GM19023 (cell line): ENCODE measurements around the gene TRMT11.
"Not testable (repeated sequence)": the region's sequence is repeated elsewhere in the genome, so short reads cannot be mapped to it uniquely, and the experiment has no call there.

ENCODE experiments used
- ATAC-seq: cut with Tn5 transposase; IDR thresholded peaks from one replicate; pipeline ENCODE4 v1.9.1; 2021; ENCODE audit warnings: mild to moderate bottlenecking, moderate library complexity; ENCODE audit not compliant: unreplicated experiment

TRMT11 gene

DNA sequence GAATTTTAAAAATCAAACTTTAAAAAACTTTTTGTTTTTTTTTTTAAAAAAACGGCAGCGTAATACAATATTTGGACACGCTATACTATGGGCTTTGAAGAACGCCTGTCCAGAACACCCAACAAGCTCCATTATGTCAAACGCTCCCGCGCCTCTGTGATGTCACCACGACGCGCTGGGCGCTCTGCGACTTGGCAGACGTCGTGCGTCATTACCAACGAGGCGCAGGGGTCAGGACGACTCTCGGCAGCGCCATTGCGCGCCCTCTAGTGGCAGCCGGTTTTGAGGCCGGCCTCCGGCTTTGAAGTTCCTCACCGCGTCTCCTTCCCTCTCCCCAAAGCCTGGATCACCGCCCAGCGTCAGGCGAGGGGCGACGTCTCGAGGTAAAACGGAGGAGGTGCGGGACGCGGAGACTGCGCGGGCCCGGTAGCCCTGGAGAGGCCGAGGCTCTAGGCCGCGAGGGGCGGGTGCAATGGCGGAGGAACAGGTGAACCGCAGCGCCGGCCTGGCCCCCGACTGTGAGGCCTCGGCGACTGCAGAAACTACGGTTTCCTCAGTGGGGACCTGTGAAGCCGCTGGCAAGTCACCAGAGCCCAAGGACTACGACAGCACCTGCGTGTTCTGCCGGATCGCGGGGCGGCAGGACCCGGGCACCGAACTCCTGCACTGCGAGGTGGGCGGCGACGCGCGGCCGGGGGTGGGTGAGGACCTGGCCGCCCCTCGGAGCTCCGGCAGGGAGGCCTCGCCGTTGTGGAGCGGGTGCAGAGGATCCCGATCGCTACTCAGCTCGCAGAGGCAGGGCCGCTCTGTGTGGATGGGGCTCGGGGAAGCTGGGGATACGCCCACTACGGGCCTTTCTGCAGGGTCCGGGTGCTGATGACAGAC lies 29.6 kb upstream of the TRMT11 start, which contains the start of gene HINT3:
TSS of gene HINT3 (plus strand) at position 265 of the 885 bp plus-strand sequence. CDS start at position 473, 208 bp downstream.
- ATAC-seq, result peak; percentile 93

DNA sequence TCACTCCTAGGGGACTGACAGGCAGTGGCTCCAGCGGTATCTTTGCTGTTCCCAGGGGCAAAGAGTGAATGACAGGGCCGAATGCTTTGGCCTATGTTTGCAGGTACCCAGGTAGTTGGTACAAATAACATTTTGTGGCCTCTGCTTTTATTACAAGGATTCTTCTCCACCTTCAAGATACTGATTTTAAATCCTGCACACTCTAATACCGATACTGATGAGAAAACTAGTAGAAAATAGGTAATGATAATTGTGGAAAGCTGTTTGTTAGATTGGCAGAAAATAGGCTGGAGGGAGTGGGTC lies 29.0 kb upstream of the TRMT11 start:
- ATAC-seq, result no peak

DNA sequence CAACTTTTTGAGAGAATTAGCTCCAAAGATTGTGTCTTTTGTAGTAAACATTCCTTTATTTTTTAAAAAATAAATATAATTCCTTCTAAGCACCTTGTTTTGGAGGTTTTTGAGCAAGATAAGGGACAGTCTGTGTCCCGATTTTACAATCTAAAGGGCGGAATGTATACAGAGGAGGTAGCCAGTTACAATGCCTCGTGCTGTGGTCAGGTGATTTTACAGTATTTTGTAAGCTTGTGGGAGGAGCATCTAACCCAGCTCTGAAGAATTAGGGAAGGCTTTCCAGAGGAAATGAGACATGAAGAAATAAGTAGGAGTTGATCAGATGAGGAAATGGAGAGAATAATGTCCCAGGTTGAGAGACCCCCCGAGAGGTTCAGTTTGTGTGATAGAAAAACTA lies 28.5 kb upstream of the TRMT11 start:
- ATAC-seq, result no peak

DNA sequence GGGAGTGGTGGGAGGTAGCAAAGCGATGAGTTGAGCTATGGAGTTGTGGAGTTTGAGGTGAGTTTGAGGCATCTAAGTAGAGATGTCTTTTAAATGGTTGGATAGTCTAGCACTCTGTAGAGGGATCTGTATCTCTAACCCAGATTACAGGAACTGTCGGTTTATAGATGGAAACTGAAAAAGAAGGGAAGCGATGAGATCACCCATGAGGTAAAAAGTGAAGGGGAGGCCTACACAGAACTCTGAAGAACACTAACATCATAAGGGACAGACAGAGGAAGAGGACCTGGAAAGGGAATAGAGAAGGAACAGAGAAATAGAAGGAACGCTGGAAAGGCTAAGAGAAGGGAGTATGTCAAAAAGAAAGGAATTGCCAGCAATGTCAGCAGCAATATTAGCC lies 27.3 kb upstream of the TRMT11 start:
- no peak for ATAC-seq

DNA sequence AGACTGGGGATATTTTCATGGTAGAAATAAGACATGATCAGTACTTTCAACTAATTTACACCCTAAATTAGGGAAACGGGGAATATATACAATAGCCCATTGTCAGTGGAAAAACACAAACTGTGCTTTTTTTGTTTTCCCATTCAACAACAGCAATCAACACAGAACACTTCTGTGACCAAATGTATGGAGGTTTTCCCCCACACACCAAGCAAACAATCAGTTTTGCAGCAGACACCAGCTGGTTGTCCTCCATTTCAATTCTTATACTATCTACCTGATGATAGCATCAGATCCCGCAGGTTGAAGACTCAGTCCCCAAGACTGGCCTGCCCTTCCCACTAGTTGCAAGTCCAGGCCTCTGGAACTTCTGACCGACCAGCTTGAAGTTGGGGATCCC lies 25.2 kb upstream of the TRMT11 start:
- ATAC-seq, result no peak

DNA sequence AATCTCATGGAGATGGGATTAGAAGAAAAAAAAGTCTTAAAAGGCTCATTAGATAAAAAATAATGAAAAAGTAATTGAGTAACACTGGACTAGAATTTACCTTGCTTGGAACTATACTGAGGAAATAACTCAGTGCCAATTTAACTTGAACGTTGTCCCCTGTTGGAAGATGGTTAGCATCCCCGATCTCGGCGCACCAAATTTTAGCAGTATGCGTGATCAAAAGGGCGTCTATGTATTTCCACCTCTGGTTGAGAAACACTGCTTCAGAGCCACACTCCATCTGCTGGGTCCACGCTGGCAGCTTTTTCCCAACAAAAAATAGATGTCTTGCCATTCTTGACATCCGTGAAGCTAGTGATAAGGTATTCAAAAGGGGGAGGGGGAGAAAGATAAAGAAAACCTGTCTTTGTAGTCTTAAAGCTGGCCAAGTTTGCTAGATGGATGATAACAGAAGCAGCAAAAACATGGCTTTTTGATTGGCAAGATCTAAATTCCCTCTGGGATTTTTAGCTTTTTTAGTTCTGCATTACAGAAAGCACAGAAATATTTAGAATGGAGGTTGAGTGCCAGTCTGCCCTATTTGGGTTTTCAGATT lies 23.3 kb upstream of the TRMT11 start:
- ATAC-seq, result no peak

DNA sequence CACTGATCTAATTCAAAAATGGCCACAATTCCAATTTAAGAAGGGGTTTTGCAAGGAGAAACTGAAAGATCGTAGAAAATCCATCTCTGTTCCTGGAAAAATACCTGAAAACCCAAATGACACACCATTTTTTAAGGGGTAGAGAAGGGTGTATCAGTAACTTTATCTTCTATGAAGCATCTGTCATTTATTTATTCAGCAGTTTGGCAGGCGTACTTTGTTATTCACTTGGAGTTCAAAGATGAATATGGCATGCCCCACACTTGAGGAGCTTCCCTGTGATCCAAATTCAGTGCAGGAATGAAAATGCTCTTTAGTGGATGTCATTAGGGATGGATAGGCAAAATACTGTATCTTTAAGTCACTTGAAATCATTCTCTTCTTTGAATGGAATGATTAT lies 22.5 kb upstream of the TRMT11 start:
- no peak for ATAC-seq

DNA sequence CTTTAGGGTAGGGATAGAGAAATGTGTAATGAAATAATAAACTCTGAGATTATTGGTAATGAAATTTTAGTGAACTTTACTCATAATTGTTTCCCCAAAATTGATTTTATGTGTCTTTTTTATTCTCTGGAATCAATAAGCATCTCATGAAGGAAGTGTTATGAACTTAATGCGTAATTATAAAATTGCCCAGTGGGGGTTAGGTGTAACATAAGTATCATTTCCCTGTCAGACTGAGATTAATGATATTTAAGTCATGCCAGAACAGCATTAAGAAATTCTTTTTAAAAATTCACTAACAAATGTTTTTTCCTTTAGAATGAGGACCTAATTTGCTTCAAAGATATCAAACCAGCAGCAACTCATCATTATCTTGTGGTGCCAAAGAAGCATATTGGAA lies 19.8 kb upstream of the TRMT11 start:
- ATAC-seq, result no peak

DNA sequence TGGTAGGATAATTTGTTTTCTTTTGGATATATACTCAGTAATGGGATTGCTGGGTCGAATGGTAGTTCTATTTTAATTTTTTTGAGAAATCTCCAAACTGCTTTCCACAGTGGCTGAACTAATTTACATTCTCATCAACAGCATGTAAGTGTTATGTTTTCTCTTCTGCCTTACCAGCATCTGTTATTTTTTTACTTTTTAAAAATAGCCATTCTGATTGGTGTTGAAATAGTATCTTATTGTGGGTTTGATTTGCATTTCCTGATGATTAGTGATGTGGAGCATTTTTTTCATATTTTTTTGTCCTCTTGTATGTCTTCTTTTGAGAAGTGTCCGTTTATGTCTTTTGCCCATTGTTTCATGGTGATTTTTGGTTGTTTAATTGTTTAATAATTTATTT lies 17.8 kb upstream of the TRMT11 start:
- no peak for ATAC-seq

DNA sequence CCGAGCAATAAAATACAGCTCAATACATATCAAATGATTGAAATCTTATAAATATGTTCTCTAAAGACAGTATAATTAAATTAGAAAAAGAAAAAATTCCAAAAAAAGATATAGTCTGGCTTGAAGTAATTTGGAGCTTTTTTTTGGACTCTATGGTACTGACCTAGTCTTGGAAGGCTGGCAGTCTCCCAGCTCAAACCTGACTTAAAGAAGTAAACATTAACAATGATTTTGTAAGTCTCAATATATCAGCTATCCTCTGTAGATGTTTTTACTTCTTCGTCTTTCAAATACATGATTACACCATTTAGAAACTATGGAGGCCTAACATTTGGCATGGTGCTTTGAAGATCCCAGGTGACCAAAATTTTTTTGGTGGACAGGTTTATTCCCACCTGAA lies 15.6 kb upstream of the TRMT11 start:
- no peak for ATAC-seq

DNA sequence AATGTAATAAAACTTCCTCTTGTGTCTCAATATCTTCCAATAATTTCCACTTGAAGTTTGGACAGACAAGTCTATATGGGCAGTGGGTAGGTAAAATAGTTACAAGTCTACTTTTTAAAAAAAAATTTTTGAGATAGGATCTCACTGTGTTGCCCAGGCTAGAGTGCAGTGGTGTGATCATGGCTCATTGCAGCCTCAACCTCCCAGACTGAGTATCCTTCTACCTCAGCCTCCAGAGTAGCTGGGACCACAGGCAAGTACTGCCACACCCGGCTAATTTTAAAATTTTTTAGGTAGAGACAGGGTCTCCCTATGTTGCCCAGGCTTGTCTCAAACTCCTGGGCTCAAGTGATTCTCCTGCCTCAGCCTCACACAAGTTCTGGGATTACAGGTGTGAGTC lies 13.9 kb upstream of the TRMT11 start:
- not testable (repeated sequence) for ATAC-seq

DNA sequence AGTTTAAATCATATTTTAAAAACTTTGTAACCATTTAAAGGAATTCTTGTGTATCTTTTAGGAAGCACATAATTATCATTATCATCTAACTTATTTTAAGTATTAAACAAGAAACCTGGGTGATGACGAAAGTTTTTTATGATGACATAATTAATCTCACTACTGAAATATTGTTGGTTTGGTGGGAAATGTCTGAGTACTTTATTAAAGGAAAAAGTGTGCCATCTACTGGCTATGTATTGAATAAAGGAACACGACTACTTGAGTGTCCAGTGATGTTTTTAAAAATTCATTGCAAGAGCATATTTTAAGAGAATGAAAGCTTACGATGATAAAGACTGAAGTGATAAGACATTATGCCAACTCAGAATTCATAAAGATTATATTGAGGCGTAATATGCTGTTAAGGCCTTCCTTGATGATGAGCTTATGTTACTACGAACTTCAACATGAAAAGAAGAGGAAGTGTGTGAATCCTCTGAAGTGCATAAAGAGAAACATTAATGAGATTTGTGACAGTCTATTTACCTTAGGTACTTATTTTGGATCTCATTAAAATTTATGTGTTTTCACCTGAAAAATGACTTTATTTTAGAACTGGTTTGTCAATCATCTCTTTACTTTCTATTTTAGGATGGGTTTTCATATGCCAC lies 12.0 kb upstream of the TRMT11 start:
- ATAC-seq, result peak; percentile 77

DNA sequence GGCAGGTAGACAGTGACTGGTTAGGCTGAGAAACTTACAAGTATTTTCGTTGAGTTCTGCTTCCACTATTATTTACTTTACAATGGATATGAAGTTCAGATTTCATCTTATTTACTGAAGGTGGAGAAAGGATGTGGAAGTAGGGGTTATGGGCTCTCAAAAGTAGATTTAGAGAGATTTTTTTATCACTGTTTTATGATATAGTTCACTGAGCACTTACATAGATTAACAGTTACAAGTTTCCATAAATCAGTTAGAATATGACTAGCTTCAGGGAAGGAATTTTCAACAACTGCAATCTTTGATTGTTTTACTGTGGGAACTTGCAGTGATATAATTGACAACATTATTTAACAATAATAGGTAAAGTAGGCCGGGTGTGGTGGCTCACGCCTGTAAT lies 7.2 kb upstream of the TRMT11 start:
- no peak for ATAC-seq

DNA sequence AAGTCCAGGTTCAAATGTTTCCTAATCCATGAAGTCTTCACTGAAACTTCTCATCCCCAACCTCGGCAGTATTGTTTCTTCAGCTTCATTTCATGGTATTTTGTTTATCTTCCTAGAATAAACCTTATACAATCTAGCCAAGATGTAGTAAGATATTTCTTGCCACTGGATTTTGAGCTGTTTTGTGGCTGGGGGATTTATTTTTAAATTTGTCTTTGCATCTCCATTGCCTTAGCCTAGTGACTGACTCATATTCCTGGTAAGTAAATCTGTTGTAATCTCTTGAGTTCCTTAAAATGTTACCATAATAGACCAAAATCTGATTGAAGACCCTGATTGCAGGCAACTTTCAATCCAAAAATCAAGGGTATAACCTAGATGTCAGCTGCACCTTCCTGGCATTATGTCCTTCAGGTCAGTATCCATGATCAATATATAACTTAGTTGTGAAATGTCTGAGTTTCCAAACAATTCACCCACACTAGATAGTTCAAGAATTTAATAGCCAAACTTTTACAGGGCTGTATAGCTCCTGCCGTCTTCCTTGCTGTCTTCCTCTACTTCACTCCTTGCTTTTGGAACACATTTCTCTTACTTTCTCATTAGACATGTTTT lies 4.7 kb upstream of the TRMT11 start:
- no peak for ATAC-seq

DNA sequence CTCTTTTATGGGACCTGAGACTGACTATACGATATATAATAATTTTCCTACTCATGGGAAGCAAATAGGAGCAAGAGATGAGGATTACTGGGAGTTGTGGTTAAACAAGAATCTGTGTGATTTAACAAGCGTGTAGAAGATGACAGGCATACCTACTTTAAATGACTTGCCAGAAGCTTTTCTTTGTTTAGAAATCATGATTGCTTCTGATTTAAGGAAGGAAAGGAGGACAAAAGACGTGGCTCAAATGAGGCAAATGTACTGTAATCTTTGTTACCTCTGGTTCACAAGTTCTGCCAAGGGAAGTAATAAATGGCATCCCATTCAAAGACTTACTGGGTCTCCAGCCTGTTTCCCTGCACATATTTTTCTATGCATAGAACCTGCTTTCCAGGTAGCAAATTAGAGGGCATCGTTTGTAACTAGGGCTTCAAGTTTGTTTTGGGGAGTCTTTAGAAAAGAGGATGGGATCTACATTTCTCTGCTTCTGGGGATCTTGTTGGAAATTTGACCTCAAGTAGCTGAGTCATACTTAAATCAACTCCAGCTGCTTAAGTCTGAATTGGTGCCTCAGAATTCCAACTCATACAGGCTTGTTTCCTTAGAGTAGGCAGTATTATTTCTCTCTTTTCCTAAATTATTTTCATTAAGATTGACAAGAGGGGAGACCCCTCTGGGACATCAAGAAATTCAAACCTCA lies 2.9 kb upstream of the TRMT11 start:
- no peak for ATAC-seq

DNA sequence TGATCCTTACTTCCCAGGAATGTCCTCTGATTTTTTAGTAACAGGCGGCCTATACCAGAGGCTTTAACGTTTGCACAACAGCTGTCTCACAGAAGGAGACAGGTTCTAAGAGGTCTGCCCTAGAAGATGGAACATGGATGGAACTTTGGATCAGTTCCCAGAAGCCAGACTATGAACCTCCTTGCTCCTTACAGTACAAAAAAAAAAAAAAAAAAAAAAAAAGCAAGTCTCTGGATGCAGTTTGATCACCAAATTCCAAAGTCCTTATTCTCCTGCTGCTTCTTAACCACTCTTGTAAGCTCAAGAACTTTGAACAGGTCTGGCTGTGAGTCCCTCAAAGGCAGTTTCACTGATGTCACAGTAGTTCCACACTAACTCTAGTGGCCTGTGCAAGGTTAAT lies 2.0 kb upstream of the TRMT11 start:
- no peak for ATAC-seq

DNA sequence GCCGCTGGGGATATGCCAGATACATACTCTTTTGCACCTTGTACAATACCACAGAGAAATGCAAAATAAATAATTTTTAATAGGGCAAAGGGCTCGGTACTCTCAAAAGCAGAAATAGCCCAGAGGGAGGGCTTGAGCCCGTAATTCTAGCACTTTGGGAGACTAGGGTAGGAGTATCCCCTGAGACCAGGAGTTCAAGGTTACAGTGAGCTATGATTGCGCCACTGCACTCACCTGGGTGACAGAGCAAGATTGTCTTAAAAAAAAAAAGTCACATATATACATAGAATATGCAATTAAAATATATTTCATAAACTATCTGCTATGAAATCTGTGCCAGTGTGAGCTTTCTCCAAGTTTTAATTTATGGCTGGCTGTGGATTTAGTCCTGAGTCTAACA lies 818 bp upstream of the TRMT11 start:
- no peak for ATAC-seq

DNA sequence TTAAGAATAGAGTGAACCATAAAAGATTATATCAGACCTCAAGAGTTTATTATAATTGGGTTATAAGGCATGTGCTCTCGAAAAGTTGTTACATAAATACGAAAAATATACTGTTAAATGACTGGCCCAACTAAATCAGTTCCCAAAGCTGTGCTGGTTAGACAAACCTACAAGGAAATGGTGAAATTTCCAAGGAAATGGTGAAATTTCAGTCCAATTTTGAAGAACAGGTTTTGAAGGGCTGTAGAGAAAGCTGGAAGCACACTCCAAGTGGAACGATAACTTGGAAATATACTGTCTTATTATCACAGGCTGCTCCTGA lies 400 bp upstream of the TRMT11 start:
- no peak for ATAC-seq

DNA sequence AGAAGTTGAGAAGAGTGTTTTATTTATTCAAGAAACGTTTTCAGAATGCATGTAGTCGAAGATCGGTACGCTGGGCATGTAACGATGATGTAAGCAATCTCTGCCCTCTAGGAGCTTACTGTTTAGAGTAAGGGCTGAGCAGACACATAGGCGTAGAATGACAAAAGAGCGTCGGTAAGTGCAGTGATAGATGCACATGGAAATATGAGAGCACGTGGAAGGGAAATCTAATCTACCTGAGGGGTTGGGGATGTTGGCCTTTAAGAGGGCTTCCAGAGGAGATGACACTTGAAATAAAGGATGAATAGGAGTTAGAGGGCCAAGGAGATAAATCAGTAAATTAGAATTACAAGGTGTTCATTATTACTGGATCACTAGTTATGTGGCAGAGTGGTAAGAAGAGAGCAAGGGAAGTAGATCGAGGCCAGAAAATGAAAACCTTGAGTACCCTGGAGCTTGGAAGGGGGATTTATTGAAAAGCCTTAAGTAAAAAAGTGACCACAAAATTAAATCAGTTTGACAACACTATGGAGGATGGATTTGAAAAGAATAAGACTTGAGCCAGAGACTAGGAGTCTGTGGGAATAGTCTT lies 782 bp downstream of the TRMT11 start:
- ATAC-seq, result peak; percentile 19

DNA sequence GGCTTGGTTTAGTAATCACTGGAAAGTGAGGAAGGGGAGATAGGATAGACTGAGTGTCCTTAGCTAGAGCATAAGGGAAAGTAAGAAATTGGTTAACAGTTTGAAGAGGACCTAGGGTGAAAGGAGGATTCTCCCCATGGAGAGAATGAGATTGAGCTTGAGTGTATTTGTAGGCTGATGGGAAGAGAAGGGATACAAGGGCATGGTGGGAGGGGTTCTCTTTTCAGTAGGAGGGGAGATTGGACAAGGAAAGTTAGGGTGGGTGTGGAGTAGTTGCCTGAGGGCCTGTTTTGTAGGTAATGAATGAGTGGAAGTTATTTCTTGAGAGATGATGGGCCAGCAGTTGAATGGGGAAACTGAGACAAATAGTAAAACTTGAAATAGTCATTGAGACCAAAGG lies 1.9 kb downstream of the TRMT11 start:
- ATAC-seq, result no peak

DNA sequence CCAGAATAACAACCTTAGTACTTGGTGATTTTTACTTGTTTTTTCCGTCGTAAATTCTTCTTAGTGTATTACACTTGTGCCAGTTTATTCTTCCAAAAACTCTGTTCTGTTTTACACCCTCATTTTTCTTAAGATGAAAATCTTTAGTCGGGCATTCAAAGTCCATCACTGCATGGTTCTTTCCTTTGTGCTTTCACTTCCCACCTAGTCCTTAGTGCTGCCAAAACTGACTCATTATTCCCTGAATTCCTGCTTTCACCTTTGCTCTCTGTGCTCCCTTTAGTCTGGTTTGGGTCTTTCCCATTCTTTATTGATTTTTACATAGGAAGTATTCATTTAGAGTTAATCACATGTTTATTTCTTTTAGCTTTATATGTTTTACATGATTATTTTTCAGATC lies 3.3 kb downstream of the TRMT11 start:
- no peak for ATAC-seq
